Astrocyte (in vitro differentiated cells and primary cell): Measurements from ENCODE around the gene SEPTIN3.

Source experiments
- EZH2 ChIP-seq: IDR thresholded peaks from 2 replicates; pipeline ENCODE4 v1.6.1; 2012; ENCODE audit warnings: mild to moderate bottlenecking, low read length, inconsistent platforms; ENCODE audit not compliant: insufficient read depth
- TF ChIP-seq, protein P1 (sequence below): IDR thresholded peaks from 2 replicates; pipeline ENCODE4 v1.5.1; 2011; ENCODE audit warnings: low read depth, mild to moderate bottlenecking, inconsistent platforms, low read length, moderate library complexity; ENCODE audit not compliant: insufficient read depth

DNA sequence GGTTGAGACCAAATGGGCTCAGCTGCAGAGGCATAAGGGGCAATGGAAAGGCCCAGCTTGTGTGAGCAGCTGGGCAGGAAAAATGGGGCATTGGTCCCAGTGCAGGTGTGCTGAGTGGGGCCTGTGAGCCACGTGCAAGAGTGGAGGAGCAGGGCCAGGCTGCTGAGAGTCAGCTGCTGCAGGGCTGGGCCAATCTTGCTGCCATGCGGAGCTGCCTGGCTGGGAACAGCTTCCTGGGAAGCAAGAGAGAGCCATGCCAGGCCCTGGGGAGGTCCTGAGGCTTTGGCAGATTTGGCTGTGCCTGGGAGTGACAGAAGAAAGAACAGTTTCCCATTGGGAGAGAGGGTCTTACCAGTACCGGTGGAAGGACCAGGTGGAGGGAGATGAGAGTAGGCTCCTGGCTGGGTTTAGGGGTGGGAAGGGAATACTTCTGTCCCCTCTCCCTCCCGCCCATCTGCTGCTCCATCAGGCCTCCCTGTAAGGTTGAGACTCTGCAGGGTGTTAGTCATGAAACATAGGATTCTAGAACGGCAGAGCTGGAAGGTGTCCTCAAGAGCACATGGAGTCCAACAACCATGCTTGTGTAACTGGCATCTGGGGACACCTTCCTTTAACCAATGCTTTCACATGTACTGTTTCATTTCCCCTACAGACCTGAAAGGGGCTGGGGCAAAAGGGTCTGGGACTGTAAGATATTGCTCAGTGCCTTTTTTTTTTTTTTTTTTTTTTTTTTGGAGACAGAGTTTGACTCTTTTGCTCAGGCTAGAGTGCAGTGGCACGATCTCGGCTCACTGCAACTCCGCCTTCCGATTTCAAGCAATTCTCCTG is 10.4 kb downstream of the SEPTIN3 start:
- TF ChIP-seq, protein P1, sequence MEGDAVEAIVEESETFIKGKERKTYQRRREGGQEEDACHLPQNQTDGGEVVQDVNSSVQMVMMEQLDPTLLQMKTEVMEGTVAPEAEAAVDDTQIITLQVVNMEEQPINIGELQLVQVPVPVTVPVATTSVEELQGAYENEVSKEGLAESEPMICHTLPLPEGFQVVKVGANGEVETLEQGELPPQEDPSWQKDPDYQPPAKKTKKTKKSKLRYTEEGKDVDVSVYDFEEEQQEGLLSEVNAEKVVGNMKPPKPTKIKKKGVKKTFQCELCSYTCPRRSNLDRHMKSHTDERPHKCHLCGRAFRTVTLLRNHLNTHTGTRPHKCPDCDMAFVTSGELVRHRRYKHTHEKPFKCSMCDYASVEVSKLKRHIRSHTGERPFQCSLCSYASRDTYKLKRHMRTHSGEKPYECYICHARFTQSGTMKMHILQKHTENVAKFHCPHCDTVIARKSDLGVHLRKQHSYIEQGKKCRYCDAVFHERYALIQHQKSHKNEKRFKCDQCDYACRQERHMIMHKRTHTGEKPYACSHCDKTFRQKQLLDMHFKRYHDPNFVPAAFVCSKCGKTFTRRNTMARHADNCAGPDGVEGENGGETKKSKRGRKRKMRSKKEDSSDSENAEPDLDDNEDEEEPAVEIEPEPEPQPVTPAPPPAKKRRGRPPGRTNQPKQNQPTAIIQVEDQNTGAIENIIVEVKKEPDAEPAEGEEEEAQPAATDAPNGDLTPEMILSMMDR = no peak
- no peak for TF ChIP-seq EZH2
